Hepatocyte (in vitro differentiated cells): ENCODE results near the gene SLC2A13.

Source experiments
- CTCF ChIP-seq: fragments of 200-600 bp; sonication (generic); IDR thresholded peaks from 2 replicates; pipeline ENCODE4 v1.5.1; 2016; ENCODE audit warnings: antibody characterized with exemption, mild to moderate bottlenecking; ENCODE audit not compliant: poor library complexity
- EZH2 ChIP-seq: fragments of 200-600 bp; sonication (generic); IDR thresholded peaks from 2 replicates; pipeline ENCODE4 v1.6.1; 2016; ENCODE audit warnings: antibody characterized with exemption, mild to moderate bottlenecking, borderline replicate concordance
- EZH2phosphoT487 ChIP-seq: fragments of 200-600 bp; sonication (generic); IDR thresholded peaks from one replicate; pipeline ENCODE4 v1.6.1; 2018; ENCODE audit warnings: antibody characterized with exemption, mild to moderate bottlenecking, low read depth, moderate library complexity; ENCODE audit not compliant: unreplicated experiment, severe bottlenecking

- TF ChIP-seq CTCF (no peak), EZH2phosphoT487 (no peak), EZH2 (no peak)
Measured at GRCh38 chr12:39928181-39928899, 177.5 kb downstream of the SLC2A13 start.
